Mammary epithelial cell (primary cell): ENCODE results near the gene COL18A1.

Source experiments
- EZH2 ChIP-seq: IDR thresholded peaks from 2 replicates; pipeline ENCODE4 v1.6.1; 2012; ENCODE audit warnings: low read length, inconsistent platforms, borderline replicate concordance
- TF ChIP-seq, protein P1 (sequence below), 2 donors: IDR thresholded peaks in 1 of 2; conservative IDR thresholded peaks in 1 of 2; 2 replicates each; pipeline ENCODE4 v1.5.1; 2011 to 2012; ENCODE audit warnings: inconsistent platforms in 2 of 2, low read length in 2 of 2, mild to moderate bottlenecking in 2 of 2, control low read depth in 1 of 2, low read depth in 1 of 2; ENCODE audit not compliant: insufficient read depth in 1 of 2; ENCODE audit errors: extremely low read depth in 1 of 2

DNA sequence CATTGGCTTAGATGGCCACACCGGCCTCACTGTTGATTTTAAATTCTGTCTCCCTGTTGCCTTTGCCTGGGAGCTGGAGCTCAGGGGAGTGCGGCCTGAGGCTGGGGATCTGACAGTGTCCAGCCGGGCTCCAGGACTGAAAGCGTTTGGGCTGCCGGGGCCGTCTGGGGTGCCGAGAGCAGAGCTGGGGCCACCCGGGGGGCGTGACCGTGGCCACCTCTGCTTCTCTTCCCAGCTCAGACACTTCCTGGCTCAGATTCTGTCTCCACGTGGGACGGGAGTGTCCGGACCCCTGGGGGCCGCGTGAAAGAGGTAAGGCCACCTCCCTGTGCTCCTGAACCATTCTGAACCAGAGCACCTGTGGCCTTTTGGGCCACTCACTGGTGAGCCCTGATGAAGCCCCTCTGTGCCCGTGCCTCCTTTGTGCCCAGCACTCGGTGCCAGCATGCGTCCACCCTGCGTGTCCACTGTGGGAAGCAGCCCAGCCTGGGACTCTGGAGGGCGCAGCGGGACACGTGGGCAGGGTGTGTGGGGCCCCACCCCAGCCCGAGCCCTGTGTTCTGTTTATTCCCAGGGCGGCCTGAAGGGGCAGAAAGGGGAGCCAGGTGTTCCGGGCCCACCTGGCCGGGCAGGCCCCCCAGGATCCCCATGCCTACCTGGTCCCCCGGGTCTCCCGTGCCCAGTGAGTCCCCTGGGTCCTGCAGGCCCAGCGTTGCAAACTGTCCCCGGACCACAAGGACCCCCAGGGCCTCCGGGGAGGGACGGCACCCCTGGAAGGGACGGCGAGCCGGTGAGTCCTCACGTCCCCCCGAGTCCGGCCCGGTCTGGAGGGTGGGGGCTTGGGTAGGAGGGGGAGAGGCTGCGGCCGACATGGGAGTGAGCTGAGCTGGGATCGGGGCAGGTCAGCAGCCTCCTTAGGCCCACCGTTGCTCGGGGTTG, 72.5 kb downstream of the COL18A1 start:
- TF ChIP-seq, protein P1, sequence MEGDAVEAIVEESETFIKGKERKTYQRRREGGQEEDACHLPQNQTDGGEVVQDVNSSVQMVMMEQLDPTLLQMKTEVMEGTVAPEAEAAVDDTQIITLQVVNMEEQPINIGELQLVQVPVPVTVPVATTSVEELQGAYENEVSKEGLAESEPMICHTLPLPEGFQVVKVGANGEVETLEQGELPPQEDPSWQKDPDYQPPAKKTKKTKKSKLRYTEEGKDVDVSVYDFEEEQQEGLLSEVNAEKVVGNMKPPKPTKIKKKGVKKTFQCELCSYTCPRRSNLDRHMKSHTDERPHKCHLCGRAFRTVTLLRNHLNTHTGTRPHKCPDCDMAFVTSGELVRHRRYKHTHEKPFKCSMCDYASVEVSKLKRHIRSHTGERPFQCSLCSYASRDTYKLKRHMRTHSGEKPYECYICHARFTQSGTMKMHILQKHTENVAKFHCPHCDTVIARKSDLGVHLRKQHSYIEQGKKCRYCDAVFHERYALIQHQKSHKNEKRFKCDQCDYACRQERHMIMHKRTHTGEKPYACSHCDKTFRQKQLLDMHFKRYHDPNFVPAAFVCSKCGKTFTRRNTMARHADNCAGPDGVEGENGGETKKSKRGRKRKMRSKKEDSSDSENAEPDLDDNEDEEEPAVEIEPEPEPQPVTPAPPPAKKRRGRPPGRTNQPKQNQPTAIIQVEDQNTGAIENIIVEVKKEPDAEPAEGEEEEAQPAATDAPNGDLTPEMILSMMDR (conservative IDR thresholded peaks at IDR 0.05 in 1 of 2, IDR thresholded peaks at IDR 0.05 in 1 of 2; ENCODE audit: extremely low read depth in 1 of 2, insufficient read depth in 1 of 2, low read depth in 1 of 2, low read length in 2 of 2): no peak
- TF ChIP-seq EZH2: no peak
